HG03342 (cell line): ENCODE measurements around the gene PACS2.
"Not testable (repeated sequence)": the region's sequence is repeated elsewhere in the genome, so short reads cannot be mapped to it uniquely, and the experiment has no call there.

Source experiments
- ATAC-seq: cut with Tn5 transposase; IDR thresholded peaks from one replicate; pipeline ENCODE4 v1.9.1; 2021; ENCODE audit warnings: mild to moderate bottlenecking, moderate library complexity; ENCODE audit not compliant: unreplicated experiment

The PACS2 gene

GRCh38 chr14:105287249-105288102 lies 27.1 kb upstream of the PACS2 start:
- no peak for ATAC-seq

GRCh38 chr14:105288936-105289335 lies 25.6 kb upstream of the PACS2 start:
- not testable (repeated sequence) for ATAC-seq

- ATAC-seq = no peak
Observed at GRCh38 chr14:105290621-105291346, 23.8 kb upstream of the PACS2 start.

GRCh38 chr14:105292826-105293711 lies 21.5 kb upstream of the PACS2 start:
- no peak for ATAC-seq

GRCh38 chr14:105294142-105294597 lies 20.4 kb upstream of the PACS2 start:
- no peak for ATAC-seq

- not testable (repeated sequence) for ATAC-seq
Observed at GRCh38 chr14:105297311-105297710, 17.2 kb upstream of the PACS2 start.

GRCh38 chr14:105299654-105300541 lies 14.7 kb upstream of the PACS2 start:
- ATAC-seq = peak; percentile 16

- peak; percentile 85 for ATAC-seq
Observed at GRCh38 chr14:105300542-105301102, 13.9 kb upstream of the PACS2 start, which contains the start of gene BRF1. Gene BRF1 (minus strand): TSS chr14:105301001. CDS start chr14:105300629, 372 bp downstream.

- peak; percentile 54 for ATAC-seq
Observed at GRCh38 chr14:105301103-105301914, 13.2 kb upstream of the PACS2 start.

GRCh38 chr14:105301915-105302249 lies 12.7 kb upstream of the PACS2 start:
- ATAC-seq = not testable (repeated sequence)

- ATAC-seq = no peak
Observed at GRCh38 chr14:105303949-105304348, 10.6 kb upstream of the PACS2 start.

GRCh38 chr14:105304565-105304964 lies 10.0 kb upstream of the PACS2 start:
- ATAC-seq = no peak

GRCh38 chr14:105305345-105305744 lies 9.2 kb upstream of the PACS2 start:
- no peak for ATAC-seq

GRCh38 chr14:105305791-105306190 lies 8.8 kb upstream of the PACS2 start:
- ATAC-seq = no peak

GRCh38 chr14:105307052-105307727 lies 7.4 kb upstream of the PACS2 start:
- no peak for ATAC-seq

GRCh38 chr14:105309371-105309770 lies 5.2 kb upstream of the PACS2 start:
- no peak for ATAC-seq

GRCh38 chr14:105311838-105312237 lies 2.7 kb upstream of the PACS2 start:
- no peak for ATAC-seq

GRCh38 chr14:105312973-105313372 lies 1.6 kb upstream of the PACS2 start:
- ATAC-seq = no peak
